ENCODE data around the gene KIAA1143. TPM values are rescaled to one million over a fixed set of nuclear protein-coding genes. Genes with fewer than 3 reads are reported as not detected.
A peak's percentile ranks its signal among the peaks of the same experiment; 100 is the strongest.

The KIAA1143 gene
- total RNA-seq (2014; rRNA removed; shearing (Covaris generic)), result 28.5 and 30.8 TPM in 2 replicates

- DNase-seq, result peak; percentile 94 to 96
- Histone ChIP-seq H3K36me3 (peaks cover 58% of the 10 kb centered on the region), H3K4me3 (peak within 1 kb of the TSS; percentile 81)
Measured at GRCh38 chr3:44761424-44762169, at the start of gene KIAA1143, which contains the start of gene KIF15. Gene KIAA1143, minus strand, starts transcription at chr3:44761619. Its CDS starts 17 bp downstream, at chr3:44761602. Gene KIF15, plus strand, starts transcription at chr3:44761794. Its CDS starts 72 bp downstream, at chr3:44761866.

GRCh38 chr3:44805960-44806359 is 44.5 kb upstream of the KIAA1143 start:
- no peak overlapping the region for H3K27ac ChIP-seq
- H3K27me3 ChIP-seq, result no peaks in the 10 kb centered on the region
- H3K36me3 ChIP-seq, result peaks cover 87% of the 10 kb centered on the region
- H3K9me3 ChIP-seq (replicated peaks), result no peaks in the 10 kb centered on the region
- no peak overlapping the region for H3K4me3 ChIP-seq
- H3K4me1 ChIP-seq, result no peaks in the 10 kb centered on the region
- DNase-seq, result no peak

More at GRCh38 chr3:44761424-44762169, at the start of gene KIAA1143, which contains the start of gene KIF15:
- Histone ChIP-seq H3K27me3 (no peaks in the 10 kb centered on the region), H3K9me3 (replicated peaks) (peaks cover 31% of the 10 kb centered on the region), H3K27ac (peak within 1 kb of the TSS; percentile 89), H3K4me1 (no peaks in the 10 kb centered on the region)

GRCh38 chr3:44803298-44803697 is 41.9 kb upstream of the KIAA1143 start:
- Histone ChIP-seq H3K27ac (no peak overlapping the region), H3K36me3 (peaks cover 83% of the 10 kb centered on the region), H3K27me3 (no peaks in the 10 kb centered on the region), H3K4me1 (no peaks in the 10 kb centered on the region), H3K9me3 (replicated peaks) (no peaks in the 10 kb centered on the region), H3K4me3 (no peak overlapping the region)
- no peak for DNase-seq

GRCh38 chr3:44802011-44802410 is 40.6 kb upstream of the KIAA1143 start:
- Histone ChIP-seq H3K27ac (no peak overlapping the region), H3K27me3 (no peaks in the 10 kb centered on the region), H3K9me3 (replicated peaks) (no peaks in the 10 kb centered on the region), H3K36me3 (peaks cover 88% of the 10 kb centered on the region), H3K4me3 (no peak overlapping the region), H3K4me1 (no peaks in the 10 kb centered on the region)
- DNase-seq, result no peak

GRCh38 chr3:44795197-44795596 is 33.8 kb upstream of the KIAA1143 start:
- no peaks in the 10 kb centered on the region for H3K9me3 ChIP-seq (replicated peaks)
- no peaks in the 10 kb centered on the region for H3K4me1 ChIP-seq
- H3K36me3 ChIP-seq, result peaks cover 79% of the 10 kb centered on the region
- no peak overlapping the region for H3K4me3 ChIP-seq
- no peak for DNase-seq
- no peak overlapping the region for H3K27ac ChIP-seq
- H3K27me3 ChIP-seq, result no peaks in the 10 kb centered on the region

- Histone ChIP-seq H3K27me3 (no peaks in the 10 kb centered on the region), H3K27ac (no peak overlapping the region), H3K36me3 (peaks cover 86% of the 10 kb centered on the region), H3K9me3 (replicated peaks) (no peaks in the 10 kb centered on the region), H3K4me1 (no peaks in the 10 kb centered on the region), H3K4me3 (no peak overlapping the region)
- DNase-seq, result no peak
Measured at GRCh38 chr3:44782891-44783290, 21.5 kb upstream of the KIAA1143 start.

- Histone ChIP-seq H3K4me3 (no peak overlapping the region), H3K4me1 (no peaks in the 10 kb centered on the region), H3K27me3 (no peaks in the 10 kb centered on the region), H3K27ac (no peak overlapping the region), H3K36me3 (peaks cover 76% of the 10 kb centered on the region), H3K9me3 (replicated peaks) (peaks cover 26% of the 10 kb centered on the region)
- DNase-seq, result no peak
Measured at GRCh38 chr3:44772099-44772442, 10.7 kb upstream of the KIAA1143 start.

- Histone ChIP-seq H3K27ac (no peak overlapping the region), H3K4me1 (no peaks in the 10 kb centered on the region), H3K4me3 (no peak overlapping the region), H3K36me3 (peaks cover 74% of the 10 kb centered on the region), H3K9me3 (replicated peaks) (peaks cover 28% of the 10 kb centered on the region), H3K27me3 (no peaks in the 10 kb centered on the region)
- DNase-seq, result no peak
Measured at GRCh38 chr3:44771424-44772098, 10.1 kb upstream of the KIAA1143 start.

GRCh38 chr3:44764248-44764647 is 2.8 kb upstream of the KIAA1143 start:
- Histone ChIP-seq H3K27me3 (no peaks in the 10 kb centered on the region), H3K27ac (no peak overlapping the region), H3K9me3 (replicated peaks) (peaks cover 26% of the 10 kb centered on the region), H3K4me3 (no peak overlapping the region), H3K4me1 (no peaks in the 10 kb centered on the region), H3K36me3 (peaks cover 50% of the 10 kb centered on the region)
- DNase-seq, result no peak

GRCh38 chr3:44762690-44763089 is 1.3 kb upstream of the KIAA1143 start:
- Histone ChIP-seq H3K4me3 (peak overlapping the region; percentile 81), H3K4me1 (no peaks in the 10 kb centered on the region), H3K27ac (peak overlapping the region; percentile 89), H3K36me3 (peaks cover 53% of the 10 kb centered on the region), H3K27me3 (no peaks in the 10 kb centered on the region), H3K9me3 (replicated peaks) (peaks cover 30% of the 10 kb centered on the region)
- peak in 1 of 2 experiments; percentile 6 for DNase-seq

GRCh38 chr3:44762170-44762677 is 805 bp upstream of the KIAA1143 start:
- Histone ChIP-seq H3K27me3 (no peaks in the 10 kb centered on the region), H3K4me3 (peak overlapping the region; percentile 81), H3K4me1 (no peaks in the 10 kb centered on the region), H3K9me3 (replicated peaks) (peaks cover 34% of the 10 kb centered on the region), H3K36me3 (peaks cover 56% of the 10 kb centered on the region), H3K27ac (peak overlapping the region; percentile 89)
- no peak for DNase-seq

GRCh38 chr3:44761101-44761423 is 357 bp downstream of the KIAA1143 start:
- Histone ChIP-seq H3K4me3 (peak overlapping the region; percentile 81), H3K36me3 (peaks cover 59% of the 10 kb centered on the region), H3K9me3 (replicated peaks) (peaks cover 31% of the 10 kb centered on the region), H3K27ac (peak overlapping the region; percentile 89), H3K27me3 (no peaks in the 10 kb centered on the region), H3K4me1 (no peaks in the 10 kb centered on the region)
- DNase-seq, result no peak

GRCh38 chr3:44734646-44735168 is 26.7 kb downstream of the KIAA1143 start:
- H3K27me3 ChIP-seq, result no peaks in the 10 kb centered on the region
- DNase-seq, result no peak
- no peaks in the 10 kb centered on the region for H3K36me3 ChIP-seq
- H3K9me3 ChIP-seq (replicated peaks), result peaks cover 22% of the 10 kb centered on the region
- no peaks in the 10 kb centered on the region for H3K4me1 ChIP-seq
- H3K4me3 ChIP-seq, result no peak overlapping the region
- no peak overlapping the region for H3K27ac ChIP-seq

GRCh38 chr3:44729384-44729910 is 32.0 kb downstream of the KIAA1143 start, which contains the start of gene ZNF501:
Gene ZNF501, plus strand, starts transcription at chr3:44729635. Its CDS starts 4,787 bp downstream, at chr3:44734422.
- H3K9me3 ChIP-seq (replicated peaks), result peaks cover 13% of the 10 kb centered on the region
- no peaks in the 10 kb centered on the region for H3K27me3 ChIP-seq
- H3K4me3 ChIP-seq, result peak within 1 kb of the TSS; percentile 52
- peak; percentile 57 to 63 for DNase-seq
- no peak within 1 kb of the TSS for H3K27ac ChIP-seq
- no peaks in the 10 kb centered on the region for H3K36me3 ChIP-seq
- no peaks in the 10 kb centered on the region for H3K4me1 ChIP-seq

GRCh38 chr3:44722103-44722401 is 39.4 kb downstream of the KIAA1143 start:
- Histone ChIP-seq H3K9me3 (replicated peaks) (peaks cover 18% of the 10 kb centered on the region), H3K4me1 (no peaks in the 10 kb centered on the region), H3K27me3 (no peaks in the 10 kb centered on the region), H3K27ac (no peak overlapping the region), H3K4me3 (no peak overlapping the region), H3K36me3 (no peaks in the 10 kb centered on the region)
- no peak for DNase-seq

All from SJCRH30 (cell line).